ENCODE measurements around the gene PIEZO1. TPM values are rescaled to one million over a fixed set of nuclear protein-coding genes. Genes with fewer than 3 reads are reported as not detected.
A peak's percentile ranks its signal among the peaks of the same experiment; 100 is the strongest.

Gene PIEZO1
- total and polyA plus RNA-seq, 9 of the 15 experiments (the other 6 are each of a cell fraction or from before 2014, with no cell fraction given): 3.6 to 432 (median 131) TPM

DNA sequence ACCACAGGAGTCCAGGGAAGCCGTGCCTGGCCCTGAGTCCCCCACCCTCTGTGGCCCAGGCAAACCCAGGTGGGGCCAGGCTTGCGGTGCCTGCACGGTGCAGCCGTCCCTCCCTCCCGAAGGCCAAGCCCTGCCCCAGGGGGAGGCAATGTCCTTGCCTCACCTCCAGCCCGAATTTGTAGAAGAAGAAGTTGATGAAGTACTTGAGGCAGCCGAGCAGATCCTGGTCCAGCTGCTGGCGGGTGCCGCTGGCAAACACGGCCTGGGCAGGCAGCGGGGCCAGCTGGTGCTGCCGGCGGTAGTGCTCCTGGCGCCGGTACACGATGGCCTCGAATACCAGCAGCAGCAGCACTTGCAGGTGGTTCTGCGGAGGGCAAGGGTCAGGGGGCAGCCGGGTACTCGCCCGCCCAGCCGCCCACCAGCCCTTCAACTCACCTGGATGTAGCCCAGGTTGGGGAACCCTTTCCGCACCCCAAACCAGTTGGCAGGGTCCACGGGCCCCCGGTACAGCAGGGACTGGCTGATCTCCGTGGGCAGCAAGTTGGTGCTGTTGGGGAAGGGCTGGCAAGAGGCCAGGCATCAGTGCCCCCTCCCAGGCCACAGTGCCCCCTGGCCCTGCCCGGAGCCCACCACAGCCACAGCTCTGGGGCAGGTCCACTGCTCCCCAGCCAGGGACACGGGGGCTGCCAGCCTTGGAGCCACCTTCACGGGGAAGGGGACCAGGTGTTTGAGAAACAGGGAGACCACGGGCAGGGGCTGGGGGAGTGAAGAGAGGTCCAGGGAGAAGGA is 52.7 kb downstream of the PIEZO1 start (continued):
- TF ChIP-seq, protein P1, sequence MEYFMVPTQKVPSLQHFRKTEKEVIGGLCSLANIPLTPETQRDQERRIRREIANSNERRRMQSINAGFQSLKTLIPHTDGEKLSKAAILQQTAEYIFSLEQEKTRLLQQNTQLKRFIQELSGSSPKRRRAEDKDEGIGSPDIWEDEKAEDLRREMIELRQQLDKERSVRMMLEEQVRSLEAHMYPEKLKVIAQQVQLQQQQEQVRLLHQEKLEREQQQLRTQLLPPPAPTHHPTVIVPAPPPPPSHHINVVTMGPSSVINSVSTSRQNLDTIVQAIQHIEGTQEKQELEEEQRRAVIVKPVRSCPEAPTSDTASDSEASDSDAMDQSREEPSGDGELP (CRISPR knock-in tag; IDR thresholded peaks at IDR 0.05; ENCODE audit: borderline replicate concordance): 0 out of 2 replicates have a peak, but pooled peaks have one; percentile 10
- TF ChIP-seq NEUROD1 (IDR thresholded peaks at IDR 0.05; ENCODE audit: borderline replicate concordance, low read depth, low read length, partially characterized antibody) (no peak), ZFX (CRISPR knock-in tag; IDR thresholded peaks at IDR 0.05) (peak; percentile 28; the same call in 1 of the 2 replicates), TSC22D4 (tag; IDR thresholded peaks at IDR 0.05) (no peak), RBM22 (IDR thresholded peaks at IDR 0.05; ENCODE audit: low read depth, low read length, poor library complexity, severe bottlenecking) (peak; percentile 93)
- TF ChIP-seq, protein P2, sequence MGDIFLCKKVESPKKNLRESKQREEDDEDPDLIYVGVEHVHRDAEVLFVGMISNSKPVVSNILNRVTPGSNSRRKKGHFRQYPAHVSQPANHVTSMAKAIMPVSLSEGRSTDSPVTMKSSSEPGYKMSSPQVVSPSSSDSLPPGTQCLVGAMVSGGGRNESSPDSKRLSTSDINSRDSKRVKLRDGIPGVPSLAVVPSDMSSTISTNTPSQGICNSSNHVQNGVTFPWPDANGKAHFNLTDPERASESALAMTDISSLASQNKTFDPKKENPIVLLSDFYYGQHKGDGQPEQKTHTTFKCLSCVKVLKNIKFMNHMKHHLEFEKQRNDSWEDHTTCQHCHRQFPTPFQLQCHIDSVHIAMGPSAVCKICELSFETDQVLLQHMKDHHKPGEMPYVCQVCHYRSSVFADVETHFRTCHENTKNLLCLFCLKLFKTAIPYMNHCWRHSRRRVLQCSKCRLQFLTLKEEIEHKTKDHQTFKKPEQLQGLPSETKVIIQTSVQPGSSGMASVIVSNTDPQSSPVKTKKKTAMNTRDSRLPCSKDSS (IDR thresholded peaks at IDR 0.05; ENCODE audit: low read depth, partially characterized antibody): no peak
